ENCODE data around the gene CFAP161. TPM values are rescaled to one million over a fixed set of nuclear protein-coding genes. Genes with fewer than 3 reads are reported as not detected.

The CFAP161 gene, protein sequence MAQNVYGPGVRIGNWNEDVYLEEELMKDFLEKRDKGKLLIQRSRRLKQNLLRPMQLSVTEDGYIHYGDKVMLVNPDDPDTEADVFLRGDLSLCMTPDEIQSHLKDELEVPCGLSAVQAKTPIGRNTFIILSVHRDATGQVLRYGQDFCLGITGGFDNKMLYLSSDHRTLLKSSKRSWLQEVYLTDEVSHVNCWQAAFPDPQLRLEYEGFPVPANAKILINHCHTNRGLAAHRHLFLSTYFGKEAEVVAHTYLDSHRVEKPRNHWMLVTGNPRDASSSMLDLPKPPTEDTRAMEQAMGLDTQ
- total RNA-seq (2022; extraction: Qiagen RNA extraction), result not detected in 5 replicates

DNA sequence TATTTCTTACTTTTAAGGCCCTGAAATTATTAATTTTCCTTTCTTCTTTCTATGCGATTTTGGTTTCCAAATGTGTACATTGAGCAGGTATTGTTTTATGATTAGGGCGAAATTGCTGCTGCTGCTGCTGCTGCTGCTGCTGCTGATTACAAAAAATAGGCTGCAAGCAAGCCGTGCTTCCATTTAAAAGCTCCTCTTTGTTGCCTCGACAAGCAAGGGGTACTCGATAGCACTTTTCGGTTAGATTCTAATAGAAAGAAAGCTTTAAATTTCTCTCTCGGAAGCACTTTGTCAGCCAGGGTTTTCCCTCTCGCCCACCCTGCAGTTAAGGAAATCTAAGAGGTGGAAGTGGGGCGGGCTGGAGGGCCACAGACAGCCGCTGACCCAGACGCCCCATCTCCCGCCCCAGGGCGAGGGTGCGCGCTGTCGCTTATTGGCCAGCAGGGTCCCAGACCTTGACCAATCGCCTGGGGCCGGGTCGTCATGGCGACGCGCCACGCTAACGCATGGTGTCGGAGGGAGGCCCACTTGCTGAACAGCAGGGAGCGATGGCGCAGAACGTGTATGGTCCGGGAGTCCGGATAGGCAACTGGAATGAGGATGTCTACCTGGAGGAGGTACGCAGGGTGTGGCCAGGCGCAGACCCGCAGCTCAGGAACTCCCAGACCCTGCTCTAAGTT, at the start of gene CFAP161:
CFAP161 (plus strand) TSS at position 489 of the 680 bp plus-strand sequence; CDS start at position 549, 60 bp downstream.

DNA sequence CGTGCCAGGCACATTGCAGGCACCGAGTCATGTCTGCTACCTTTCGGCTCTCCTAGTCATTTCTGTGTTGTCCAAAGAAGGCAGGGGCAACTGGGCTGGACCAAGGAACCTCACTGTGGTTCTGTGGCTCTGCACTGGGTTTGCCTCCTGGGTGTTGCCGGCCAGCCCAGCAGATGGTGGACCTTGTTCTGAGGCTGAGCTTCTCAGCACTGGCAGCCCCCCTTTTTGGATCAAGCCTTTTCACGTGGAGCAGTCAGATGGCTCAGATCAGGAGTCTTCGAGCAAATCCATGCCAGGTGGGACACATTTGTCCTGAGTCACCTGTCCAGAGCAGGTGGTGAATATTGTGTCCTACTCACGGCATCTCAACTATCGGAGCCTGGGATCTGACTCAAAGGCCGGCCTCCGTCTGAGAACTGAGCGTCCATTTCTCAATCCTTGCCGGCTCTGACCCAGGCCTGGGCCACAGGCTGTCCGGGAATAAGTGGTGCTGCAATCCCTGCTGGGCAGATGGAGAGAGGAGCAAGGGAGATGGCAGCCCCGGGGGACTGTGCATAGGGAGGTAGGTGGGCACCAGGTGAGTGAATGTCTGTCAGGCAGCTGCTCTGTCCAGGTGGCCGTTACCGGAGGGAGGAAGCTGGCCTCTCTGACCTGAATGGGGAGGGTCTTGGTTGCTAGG, 62.6 kb downstream of the CFAP161 start, which contains the start of gene IL16:
IL16 (plus strand) TSS at position 304 of the 679 bp plus-strand sequence. CDS start 28,521 bp downstream, outside the sequence.

Other genes starting within 250 kb of the CFAP161 start
- 36.9 to 42.7 TPM (median 37.2 TPM) in 5 replicates for gene MESD, start 144.5 kb upstream of the CFAP161 start, total RNA-seq (2022; extraction: Qiagen RNA extraction)
- 10.0 to 19.3 TPM (median 17.3 TPM) in 5 replicates for gene TLNRD1, start 133.3 kb upstream of the CFAP161 start, total RNA-seq (2022; extraction: Qiagen RNA extraction)
- 0.03 TPM in 1 of 5 replicates, not detected in the others for gene IL16, start 62.6 kb downstream of the CFAP161 start, total RNA-seq (2022; extraction: Qiagen RNA extraction)
- gene STARD5, start 189.9 kb downstream of the CFAP161 start, total RNA-seq (2022; extraction: Qiagen RNA extraction), result 1.1 to 2.1 TPM (median 1.8 TPM) in 5 replicates
- gene TMC3, start 239.9 kb downstream of the CFAP161 start, total RNA-seq (2022; extraction: Qiagen RNA extraction), result not detected in 5 replicates

Measured in A549 treated with Hydrocortisone at 1 μM for 4 hours (cell line).